Stimulated activated CD4-positive, alpha-beta T cell treated with anti-CD3 and anti-CD28 coated beads, Interleukin-2, amount 100 ng/mL, for 4 hours (primary cell): ENCODE data around the gene NTRK2.

ENCODE experiments used
- DNase-seq: peaks from one replicate; pipeline ENCODE4 v3.0.0-alpha.2; 2020; ENCODE audit warnings: low read depth

The NTRK2 gene

DNA sequence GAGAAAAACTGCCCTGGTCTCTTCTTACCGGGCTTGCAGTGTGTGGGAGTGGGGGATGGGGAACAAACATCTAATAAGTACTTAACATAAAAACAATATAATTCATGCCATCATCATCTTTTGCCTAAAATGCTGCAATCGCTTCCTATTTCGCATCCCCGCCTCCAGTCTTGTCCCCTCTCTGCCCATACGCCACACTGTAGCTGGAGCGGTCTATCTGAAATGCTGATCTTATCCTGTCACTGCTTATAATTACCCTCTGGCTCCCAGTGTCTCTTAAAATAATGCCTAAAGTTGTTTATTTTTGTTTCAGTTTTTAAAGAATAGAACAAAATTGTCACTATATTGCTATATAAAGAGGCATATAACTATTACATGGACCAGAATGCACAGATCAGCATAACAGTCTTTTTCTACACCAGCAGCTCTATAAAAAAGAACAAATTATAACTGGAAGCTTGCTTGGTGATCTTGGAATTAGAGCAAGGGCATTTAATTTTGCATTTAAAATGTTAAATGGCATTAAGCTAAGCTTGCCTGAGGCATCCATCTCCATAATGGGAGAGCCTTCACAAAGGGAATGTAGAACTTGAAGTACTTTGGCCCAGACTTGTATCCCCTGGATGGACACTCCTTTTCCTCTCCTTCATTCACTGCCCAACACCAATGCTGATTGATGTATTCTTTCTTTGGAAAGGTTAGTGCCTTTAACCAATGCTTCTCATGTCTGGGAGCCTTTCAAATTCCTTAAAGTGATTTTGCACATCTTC is 12.2 kb downstream of the NTRK2 start:
- DNase-seq = no peak

DNA sequence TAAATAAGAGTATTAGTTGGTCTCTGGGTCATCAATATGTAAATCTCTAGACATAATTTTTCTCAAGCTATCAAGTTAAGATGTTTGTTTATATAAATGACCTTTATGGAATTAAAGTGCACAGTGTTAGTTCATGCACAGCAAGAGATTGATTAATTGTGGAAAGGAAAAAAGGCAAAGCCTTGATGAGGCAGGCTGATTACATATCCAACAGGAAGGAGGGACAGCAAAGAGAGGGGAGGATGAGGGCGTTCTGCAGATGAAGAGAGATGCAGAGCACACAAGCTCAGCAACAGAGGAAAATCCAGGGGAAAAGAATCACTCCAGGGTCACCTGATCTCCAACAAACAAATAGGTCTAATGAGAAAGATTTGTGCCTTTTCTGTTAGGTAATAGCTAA is 16.5 kb downstream of the NTRK2 start:
- DNase-seq = no peak

DNA sequence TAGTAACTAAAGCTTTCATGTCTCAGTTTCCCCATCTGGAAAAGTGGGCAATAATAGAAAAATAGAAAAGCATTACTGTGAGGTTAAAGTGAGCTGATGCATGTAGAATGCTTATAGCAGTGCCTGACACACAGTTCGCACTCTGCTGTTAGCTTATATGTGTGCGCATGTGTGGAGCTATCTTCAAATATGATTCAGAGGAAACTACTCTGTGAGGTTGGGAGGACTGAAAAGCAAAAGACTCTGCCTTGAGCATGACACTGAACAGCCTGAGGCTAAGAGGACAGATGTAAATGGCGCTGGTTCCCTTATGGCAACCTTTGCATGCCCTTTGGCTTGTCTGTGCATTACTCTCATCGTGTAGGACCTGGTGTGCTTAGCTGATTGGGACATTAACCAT is 19.4 kb downstream of the NTRK2 start:
- DNase-seq = no peak

DNA sequence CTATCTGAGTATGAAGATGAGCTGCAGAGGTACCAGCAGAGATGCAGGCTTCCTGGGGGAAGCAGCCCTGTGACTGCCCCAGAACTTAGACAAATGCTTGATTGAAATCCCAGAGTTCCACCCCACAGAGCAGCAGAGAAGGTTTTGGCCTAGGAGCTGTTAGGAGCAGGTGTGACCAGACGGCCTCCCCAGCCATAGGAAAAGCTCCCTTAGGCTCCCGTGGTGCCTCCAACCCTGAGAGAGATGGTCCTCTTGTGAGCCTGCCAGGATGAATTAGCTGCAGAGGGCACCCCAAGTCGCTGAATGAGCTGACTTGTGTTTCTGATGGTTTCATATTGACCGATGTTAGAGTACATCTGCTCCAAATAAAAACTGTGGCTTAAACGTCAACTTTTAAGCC is 22.1 kb downstream of the NTRK2 start:
- DNase-seq = no peak

DNA sequence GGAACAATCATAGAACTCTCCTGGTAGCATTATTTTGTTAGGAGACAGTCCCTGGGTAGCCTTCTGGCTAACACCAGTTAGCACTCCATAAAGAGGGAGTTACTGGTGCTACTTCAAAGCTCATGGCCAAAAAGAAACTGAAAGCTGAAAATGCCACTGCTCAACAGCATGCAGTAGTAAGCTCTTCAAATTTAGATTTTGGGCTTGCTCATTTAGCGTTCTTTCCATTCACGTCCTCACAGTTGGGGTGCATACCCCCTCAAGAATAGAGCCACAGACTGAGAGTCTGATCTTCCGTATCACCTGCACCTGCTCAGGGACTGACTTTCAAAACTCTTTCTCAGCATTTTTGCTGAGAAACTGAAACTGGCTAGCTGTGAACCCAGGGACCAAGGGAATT is 24.7 kb downstream of the NTRK2 start:
- DNase-seq = no peak

DNA sequence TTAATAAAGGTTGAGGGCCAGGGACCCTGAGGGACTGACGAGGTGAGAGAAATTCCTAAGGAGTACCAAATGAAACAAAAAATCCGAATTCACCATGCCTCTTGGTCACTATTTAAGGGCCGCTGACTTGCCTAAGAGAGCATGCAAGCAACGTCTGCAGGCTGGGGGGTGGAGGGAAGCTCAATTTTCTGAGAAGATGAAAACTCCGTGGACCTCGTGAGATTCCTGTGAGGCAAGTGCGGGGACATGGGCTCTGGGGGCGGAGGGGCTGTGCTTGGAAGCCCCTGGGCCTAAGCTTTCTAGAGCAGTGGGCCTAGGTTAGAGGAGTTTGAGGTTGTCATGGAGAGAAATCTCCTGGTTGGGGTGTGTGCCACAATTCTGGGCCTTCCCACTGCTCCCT is 27.5 kb downstream of the NTRK2 start:
- no peak for DNase-seq

DNA sequence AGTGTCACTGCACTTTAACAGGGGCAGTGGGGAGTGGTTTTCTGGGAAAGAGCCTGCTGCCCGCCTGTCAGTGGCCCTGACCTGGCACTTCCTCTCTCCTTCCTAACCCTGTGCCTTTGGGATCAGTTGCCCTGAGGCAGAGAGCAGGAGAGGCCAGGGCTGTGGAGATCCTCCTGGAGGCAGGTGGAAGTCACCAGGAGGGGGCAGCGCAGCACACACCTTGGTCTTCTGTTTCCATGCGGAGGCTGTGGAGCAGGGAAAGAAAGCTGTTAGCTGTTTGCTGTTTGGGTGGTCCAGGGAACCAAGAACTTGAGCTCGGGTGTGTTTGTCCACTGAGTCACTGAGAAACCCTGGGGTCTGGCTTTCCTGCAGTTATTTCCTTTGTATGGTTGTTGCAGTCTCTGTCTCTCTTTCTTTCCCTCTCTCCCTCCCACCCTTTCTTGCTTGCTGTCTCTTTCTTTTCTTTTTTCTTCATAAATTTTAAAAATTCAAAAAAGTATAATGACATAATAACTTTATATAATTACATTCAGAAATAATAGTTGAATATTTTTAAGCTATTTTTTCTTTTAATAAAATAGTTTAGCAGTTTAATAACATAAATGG is 28.1 kb downstream of the NTRK2 start:
- DNase-seq = no peak

DNA sequence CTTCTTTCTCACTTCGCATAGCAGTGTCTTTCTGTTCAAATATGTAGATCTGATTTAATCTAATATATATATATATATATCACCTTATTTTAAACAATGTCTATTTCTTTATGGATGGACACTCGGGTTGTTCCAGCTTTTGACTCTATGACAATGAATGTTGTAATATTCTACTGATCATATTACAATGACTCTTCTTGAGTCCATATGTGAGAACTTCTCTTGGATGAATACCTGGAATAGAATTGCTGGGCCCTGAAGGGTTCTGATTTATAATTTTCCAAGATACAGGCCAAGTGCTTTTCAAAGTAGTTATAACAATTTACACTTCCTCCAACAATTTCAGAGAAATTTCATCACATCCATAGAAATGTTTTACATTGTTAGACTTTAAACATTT is 28.8 kb downstream of the NTRK2 start:
- DNase-seq = no peak

DNA sequence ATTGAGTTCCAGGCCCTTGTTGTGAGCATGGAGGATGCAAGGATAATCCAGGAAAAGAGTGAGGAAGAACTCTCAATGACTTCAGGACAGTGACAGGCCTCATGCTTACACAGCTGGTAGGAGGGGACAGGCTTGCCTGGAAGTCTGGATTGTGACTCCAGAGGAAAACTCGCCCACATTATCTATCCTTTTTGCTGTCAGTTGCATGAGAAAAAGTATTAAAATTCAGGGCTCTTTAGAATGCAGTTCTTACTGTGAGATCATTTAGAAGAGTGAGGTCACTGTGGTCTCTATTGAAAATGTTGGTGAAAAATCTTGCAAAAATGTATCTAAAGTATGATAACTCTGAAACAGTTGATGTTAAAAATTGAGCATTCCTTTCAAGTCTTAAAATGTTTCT is 30.5 kb downstream of the NTRK2 start:
- no peak for DNase-seq

DNA sequence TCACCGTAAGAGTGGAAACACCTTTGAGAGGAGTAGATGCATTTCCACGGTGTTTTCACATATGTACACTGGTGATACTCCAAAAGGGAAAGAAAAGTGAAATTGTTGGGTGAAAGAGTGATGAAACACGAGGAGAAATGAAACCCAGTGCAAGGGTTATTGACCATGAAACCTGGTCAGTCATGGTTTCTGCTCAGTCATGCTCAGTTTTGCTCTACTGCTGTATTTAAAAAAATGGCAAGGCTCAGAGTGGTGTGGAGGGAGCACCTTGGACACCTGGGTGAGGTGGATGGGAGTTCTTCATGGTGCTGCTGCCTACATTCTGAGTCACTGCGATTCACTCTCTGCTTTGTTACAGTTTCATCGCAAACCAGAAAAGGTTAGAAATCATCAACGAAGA is 32.3 kb downstream of the NTRK2 start:
- DNase-seq = no peak

DNA sequence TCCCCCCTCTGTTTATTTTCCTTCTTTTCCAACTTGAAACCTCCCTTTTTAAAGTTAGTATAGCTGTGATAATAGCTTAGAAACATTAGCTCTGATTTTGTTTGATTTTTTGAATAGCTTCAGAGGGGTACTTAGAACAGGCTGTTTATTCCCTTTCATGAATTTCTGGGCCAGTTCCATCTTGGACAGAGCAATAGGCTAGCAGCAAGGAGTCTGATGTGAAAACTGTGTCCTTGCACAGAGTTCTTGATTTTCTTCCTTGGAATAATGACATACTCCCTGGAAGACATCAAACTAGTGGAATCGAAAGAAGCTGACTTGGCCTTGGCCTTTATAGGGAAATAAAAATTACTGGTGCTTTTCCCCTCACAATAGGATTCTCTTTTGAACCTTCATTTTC is 32.9 kb downstream of the NTRK2 start:
- DNase-seq = no peak

DNA sequence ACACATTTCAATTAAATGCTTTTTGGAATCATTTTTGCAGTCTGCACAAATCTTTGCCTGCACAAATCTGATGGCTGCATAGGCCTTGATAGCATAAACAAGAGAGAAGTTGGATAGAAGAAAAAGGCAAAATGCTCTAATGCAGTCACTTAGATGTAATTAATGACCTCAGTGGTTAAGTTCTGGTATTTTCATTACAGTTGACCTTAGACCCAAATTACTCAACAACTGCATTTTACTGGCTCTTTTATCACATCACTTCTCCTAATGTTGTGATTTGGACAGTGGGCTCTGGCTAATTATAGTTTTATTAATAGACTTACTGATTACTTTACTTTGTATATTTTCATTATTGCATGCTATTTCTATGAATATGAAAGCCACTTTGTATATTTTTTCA is 34.3 kb downstream of the NTRK2 start:
- no peak for DNase-seq

DNA sequence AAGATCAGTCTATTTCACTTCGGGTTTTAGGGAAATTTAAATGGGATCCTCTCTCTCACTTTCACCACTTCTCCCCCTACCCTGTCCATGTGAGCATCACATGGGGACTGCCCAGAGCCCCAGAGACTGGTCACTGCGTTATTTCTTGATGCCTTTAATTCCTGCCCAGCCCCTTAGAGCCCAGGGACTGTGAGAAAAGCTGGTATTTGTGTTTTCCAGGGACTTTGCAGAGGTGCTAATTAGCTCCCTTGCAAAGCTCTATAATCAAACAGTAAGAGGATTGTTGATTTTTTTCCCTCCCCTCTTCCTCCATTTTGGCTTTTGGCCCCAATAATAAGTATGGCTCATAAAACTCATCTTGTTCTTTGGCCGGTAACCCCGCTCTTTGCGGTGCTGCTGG is 35.6 kb downstream of the NTRK2 start:
- DNase-seq = no peak

DNA sequence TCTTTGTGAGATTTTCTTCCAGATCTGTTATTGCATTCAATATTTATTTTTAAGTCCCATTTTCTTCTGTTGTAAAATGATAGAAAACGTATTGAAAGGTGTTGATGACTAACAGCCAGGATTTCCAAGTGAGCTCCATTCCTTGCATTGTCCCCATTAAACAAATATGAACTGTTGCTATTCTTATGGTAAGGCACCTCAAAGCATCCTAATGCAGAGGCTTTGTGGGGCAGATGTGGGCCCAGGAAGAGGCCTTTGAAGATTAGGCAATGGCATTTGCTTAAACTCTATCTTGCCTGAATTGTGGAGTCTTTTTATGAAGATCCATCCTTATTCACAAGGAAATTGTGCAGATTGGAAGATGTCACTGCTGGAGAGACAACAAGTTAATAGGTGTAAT is 38.9 kb downstream of the NTRK2 start:
- no peak for DNase-seq

DNA sequence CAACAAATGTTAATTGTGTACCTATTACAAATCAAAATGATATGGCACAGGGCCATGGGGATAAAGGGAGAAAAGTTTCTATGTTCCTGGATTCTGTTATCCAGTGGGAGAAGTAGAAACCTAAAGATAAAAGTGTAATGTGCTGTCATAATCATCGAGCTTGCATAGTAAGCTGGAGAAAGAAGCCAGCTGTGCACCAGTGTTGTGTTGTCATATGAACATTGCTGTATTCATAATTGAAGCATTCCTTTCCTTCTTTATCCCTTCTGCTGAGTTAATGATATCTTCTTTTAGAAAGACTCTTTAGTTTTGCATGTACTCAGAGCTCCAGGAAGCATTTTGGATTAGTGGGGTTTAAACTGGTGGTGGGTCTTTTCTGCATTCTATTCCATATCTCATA is 39.5 kb downstream of the NTRK2 start:
- DNase-seq = no peak

DNA sequence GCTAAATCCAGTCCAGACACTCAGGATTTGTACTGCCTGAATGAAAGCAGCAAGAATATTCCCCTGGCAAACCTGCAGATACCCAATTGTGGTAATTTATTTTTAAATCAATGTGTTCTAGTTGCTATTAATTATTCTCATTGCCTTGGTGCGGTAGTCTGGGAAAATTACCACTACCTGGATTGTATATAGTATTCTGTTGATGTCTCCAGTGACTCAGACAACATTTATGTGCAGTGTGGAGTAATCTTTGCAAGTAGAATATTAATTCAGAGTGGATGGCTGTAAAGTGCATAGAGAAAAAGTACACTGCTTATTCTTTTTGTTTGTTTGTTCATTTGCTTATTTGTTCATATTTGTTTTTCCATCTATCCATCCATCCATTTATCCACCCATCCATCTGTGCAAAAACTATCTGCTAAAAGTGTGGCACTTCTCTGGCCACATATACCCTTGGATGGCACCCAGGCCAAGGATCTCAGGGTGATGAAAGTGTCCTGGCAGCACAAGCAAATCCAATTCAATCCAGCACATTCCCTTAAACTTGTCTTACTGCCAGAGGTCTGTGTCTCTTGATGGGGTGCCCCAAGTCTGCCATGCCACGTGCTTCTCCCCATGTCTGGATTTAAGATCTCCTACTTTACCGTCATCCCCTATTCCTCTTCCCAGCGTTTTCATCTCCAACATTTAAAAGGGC is 41.3 kb downstream of the NTRK2 start:
- DNase-seq = no peak

DNA sequence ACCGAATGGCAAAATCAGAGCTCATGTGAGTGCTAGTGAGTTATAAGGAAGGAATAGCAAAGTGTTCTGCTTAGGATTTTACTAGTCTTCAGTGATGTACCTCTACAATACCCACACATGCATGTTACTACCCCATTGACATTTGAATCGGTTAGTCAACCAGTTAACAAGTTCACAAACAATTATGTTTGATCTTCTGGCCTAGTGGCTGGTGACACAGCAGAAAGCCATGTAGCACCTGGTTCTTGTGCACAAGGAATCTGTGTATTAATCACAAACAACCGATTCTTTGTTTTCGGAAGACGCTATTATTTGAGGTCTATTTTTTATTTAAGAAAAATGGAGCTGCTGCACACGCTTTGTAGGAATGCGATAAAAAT is 41.9 kb downstream of the NTRK2 start:
- DNase-seq = no peak

DNA sequence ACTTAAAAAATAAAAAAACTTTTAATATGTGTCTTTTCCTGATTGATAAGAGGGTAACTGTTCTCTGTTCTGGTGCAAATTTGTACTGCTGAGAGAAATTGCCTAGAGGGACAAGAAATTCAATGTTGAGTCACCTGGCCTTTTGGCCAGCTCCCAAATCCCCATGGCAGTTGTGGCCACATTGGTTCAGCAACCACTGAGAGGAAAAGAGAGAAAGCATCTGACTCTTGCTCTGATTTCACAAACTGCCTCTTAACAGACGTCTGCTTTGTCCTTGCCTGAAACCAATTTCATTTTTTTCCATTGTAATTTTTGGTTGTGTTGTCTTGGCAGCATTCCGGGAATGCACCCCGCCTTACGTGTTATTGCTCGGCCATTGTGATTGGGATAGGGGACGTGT is 42.4 kb downstream of the NTRK2 start:
- no peak for DNase-seq

DNA sequence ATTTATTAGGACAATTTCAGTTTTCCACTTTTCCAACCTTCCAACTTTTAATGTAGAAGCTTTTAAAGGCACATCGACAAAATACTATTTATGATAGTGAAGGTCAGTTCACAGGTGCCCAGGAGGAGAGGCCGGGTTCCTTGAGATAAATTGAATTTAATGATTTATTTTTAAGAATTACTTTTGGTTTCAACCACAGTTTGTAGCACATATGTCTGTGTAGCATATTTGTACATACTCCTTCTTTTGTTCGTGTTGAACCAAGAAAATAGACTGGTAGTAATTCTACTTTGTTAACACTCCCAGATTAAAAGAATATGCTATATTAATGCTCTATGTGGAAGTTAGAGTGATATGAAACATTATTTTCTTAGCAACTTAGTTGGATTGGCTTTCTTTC is 46.7 kb downstream of the NTRK2 start:
- DNase-seq = no peak

DNA sequence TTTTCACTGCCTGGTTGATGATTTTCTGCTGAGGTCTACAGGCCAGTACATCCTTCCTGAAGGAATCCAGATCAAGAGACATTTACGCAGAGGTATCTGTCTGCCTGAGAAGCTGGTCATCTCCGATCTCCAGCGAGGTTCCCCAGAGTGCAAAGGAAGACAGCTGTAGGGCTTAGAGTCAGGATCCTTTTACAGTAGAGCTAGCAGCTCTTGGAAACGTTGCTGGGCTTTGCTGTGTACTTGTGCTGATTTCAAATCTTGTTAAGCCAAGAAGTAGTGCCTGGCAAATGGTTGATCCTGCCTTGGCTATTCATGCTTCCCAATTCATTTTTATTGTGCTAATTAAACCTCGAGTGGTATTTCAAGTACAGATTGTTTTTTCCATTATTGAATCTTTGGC is 48.9 kb downstream of the NTRK2 start:
- no peak for DNase-seq

DNA sequence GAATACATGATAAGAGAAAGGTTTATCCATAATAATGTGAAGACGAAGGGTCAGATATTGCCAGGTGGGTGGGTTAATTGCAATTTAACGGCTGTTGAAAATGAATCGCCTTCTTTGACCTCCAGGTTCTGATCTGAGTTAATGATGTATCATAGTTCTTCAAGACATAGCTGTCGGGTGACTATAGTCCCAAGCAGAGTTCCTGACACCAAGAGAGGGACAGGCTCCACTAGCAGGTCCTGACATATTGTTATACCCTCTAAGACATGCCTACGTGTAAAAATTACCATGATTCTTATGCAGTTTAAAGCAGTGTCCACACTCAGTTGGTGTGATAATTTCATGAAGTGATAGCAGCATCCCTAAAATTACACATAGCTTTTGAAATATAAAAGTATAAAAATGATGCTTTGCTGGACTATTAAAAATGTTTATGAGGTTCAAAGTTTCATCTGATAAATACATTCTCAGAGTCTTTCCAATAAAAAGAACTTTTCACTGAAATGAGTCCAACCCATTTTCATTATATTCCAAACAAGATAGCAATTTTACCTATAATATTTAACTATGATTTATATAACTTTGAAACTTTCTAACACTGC is 53.0 kb downstream of the NTRK2 start:
- no peak for DNase-seq

DNA sequence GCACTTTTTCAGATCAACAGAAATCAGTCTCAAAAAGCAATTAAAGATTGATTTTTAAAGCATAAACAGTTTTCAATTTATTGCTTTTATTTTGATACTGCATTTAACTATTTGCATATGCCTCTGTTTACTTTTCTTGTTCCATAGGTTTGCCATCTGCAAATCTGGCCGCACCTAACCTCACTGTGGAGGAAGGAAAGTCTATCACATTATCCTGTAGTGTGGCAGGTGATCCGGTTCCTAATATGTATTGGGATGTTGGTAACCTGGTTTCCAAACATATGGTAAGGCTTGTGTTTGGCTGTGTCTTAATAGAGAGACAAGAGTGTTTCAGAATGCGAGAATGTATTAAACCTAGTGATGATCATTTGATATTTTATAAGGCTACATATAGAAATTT is 53.9 kb downstream of the NTRK2 start:
- DNase-seq = no peak

DNA sequence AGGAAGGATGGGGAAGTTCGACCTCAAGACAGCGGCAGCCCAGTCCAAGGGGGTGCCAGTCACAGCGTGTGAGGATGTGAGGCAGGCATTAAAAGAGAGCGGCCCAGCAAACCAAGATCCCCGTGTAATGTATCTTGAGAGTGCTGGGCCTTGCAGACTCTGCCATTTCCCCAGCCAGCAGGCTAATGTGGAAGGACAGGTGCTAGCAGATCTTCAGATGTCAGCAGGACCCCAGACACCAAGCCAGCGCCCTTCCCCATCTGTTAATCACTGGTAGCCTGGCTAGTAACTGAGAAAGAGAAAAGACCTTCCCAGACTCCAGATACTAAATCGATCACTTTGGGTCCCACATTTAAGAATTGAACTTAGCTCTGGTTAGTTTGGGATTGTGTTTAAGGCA is 62.2 kb downstream of the NTRK2 start:
- no peak for DNase-seq
